ENCODE data around the gene BLMH.

DNA sequence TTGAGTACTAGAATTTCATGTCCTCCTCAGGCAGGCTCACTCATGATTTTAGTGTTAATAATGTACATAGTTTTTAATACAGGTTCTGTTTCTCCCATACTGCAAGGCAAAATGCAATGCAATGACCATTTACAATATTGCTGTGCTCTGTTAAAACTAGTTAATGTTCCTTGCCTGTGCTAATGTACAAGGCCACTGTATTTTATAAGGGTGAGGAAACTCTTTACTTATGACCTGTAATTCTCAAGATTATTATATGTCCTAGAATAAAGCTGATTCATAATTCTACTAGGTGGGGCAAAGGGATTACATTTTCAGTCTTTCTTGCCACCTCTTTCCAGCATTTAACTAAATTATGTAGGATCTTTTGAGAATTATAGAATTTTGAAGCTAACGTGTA lies 22.7 kb upstream of the BLMH start:
- TF ChIP-seq, protein P1, sequence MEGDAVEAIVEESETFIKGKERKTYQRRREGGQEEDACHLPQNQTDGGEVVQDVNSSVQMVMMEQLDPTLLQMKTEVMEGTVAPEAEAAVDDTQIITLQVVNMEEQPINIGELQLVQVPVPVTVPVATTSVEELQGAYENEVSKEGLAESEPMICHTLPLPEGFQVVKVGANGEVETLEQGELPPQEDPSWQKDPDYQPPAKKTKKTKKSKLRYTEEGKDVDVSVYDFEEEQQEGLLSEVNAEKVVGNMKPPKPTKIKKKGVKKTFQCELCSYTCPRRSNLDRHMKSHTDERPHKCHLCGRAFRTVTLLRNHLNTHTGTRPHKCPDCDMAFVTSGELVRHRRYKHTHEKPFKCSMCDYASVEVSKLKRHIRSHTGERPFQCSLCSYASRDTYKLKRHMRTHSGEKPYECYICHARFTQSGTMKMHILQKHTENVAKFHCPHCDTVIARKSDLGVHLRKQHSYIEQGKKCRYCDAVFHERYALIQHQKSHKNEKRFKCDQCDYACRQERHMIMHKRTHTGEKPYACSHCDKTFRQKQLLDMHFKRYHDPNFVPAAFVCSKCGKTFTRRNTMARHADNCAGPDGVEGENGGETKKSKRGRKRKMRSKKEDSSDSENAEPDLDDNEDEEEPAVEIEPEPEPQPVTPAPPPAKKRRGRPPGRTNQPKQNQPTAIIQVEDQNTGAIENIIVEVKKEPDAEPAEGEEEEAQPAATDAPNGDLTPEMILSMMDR (conservative IDR thresholded peaks at IDR 0.05 in 1 of 2, IDR thresholded peaks at IDR 0.05 in 1 of 2; ENCODE audit: low read depth in 1 of 2, low read length in 2 of 2): no peak
- TF ChIP-seq EZH2 (IDR thresholded peaks at IDR 0.05; ENCODE audit: low read length, missing control alignments): no peak

Measured in fibroblast of lung (primary cell).